Activated T-cell treated with anti-CD3 and anti-CD28 coated beads, Interleukin-2, amount 50 U/mL, for 1 hour (primary cell): Measurements from ENCODE around the gene ATP2A3.
A peak's percentile ranks its signal among the peaks of the same experiment; 100 is the strongest.
"Not testable (repeated sequence)": the region's sequence is repeated elsewhere in the genome, so short reads cannot be mapped to it uniquely, and the experiment has no call there.

Source experiments
- DNase-seq: peaks from one replicate; pipeline ENCODE4 v3.0.0-alpha.2; 2020

The ATP2A3 gene

GRCh38 chr17:3964203-3965117 lies at the start of gene ATP2A3:
TSS of gene ATP2A3 (minus strand) at chr17:3964437. CDS start at chr17:3964291, 146 bp downstream.
- peak; percentile 81 for DNase-seq

GRCh38 chr17:4010754-4011153 lies 46.5 kb upstream of the ATP2A3 start:
- DNase-seq, result no peak

- no peak for DNase-seq
Measured at GRCh38 chr17:4009186-4009785, 45.0 kb upstream of the ATP2A3 start.

- no peak for DNase-seq
Measured at GRCh38 chr17:4008441-4009185, 44.4 kb upstream of the ATP2A3 start.

- no peak for DNase-seq
Measured at GRCh38 chr17:4008082-4008435, 43.8 kb upstream of the ATP2A3 start.

GRCh38 chr17:4007346-4008081 lies 43.3 kb upstream of the ATP2A3 start:
- DNase-seq, result no peak

- DNase-seq, result no peak
Measured at GRCh38 chr17:4006745-4007211, 42.5 kb upstream of the ATP2A3 start.

- no peak for DNase-seq
Measured at GRCh38 chr17:4006165-4006589, 41.9 kb upstream of the ATP2A3 start.

GRCh38 chr17:4005296-4006164 lies 41.3 kb upstream of the ATP2A3 start:
- no peak for DNase-seq

GRCh38 chr17:4004517-4005295 lies 40.5 kb upstream of the ATP2A3 start:
- DNase-seq, result peak; percentile 71

- DNase-seq, result no peak
Measured at GRCh38 chr17:4003501-4004421, 39.5 kb upstream of the ATP2A3 start.

GRCh38 chr17:4003131-4003500 lies 38.9 kb upstream of the ATP2A3 start:
- no peak for DNase-seq

GRCh38 chr17:4001048-4001590 lies 36.9 kb upstream of the ATP2A3 start:
- DNase-seq, result no peak

GRCh38 chr17:3998436-3998835 lies 34.2 kb upstream of the ATP2A3 start:
- DNase-seq, result no peak

- peak; percentile 1 for DNase-seq
Measured at GRCh38 chr17:3995067-3995466, 30.8 kb upstream of the ATP2A3 start.

GRCh38 chr17:3994221-3994576 lies 30.0 kb upstream of the ATP2A3 start:
- no peak for DNase-seq

GRCh38 chr17:3993493-3994220 lies 29.4 kb upstream of the ATP2A3 start:
- peak; percentile 6 for DNase-seq

- DNase-seq, result no peak
Measured at GRCh38 chr17:3992370-3992769, 28.1 kb upstream of the ATP2A3 start.

- not testable (repeated sequence) for DNase-seq
Measured at GRCh38 chr17:3991699-3992098, 27.5 kb upstream of the ATP2A3 start.
